Nephron progenitor cell (in vitro differentiated cells): ENCODE results near the gene GRIK4.

Source experiments
- DNase-seq: peaks from one replicate; pipeline ENCODE4 v3.0.0; 2021
- H3K27ac Mint-ChIP-seq: 2 replicates; pipeline ENCODE4 v1.8.0; 2021; ENCODE audit warnings: mild to moderate bottlenecking, moderate library complexity, mixed read lengths
- H3K27me3 Mint-ChIP-seq: 2 replicates; pipeline ENCODE4 v1.8.0; 2021; ENCODE audit warnings: mild to moderate bottlenecking, low read depth, mixed read lengths; ENCODE audit not compliant: poor library complexity
- H3K36me3 Mint-ChIP-seq: 2 replicates; pipeline ENCODE4 v1.8.0; 2021; ENCODE audit warnings: low read depth, mixed read lengths
- H3K4me1 Mint-ChIP-seq: 2 replicates; pipeline ENCODE4 v1.8.0; 2021; ENCODE audit warnings: mixed read lengths
- H3K4me3 Mint-ChIP-seq: 2 replicates; pipeline ENCODE4 v1.8.0; 2021; ENCODE audit warnings: mild to moderate bottlenecking, moderate library complexity, mixed read lengths
- H3K9me3 Mint-ChIP-seq: 2 replicates; pipeline ENCODE4 v1.8.0; 2021; ENCODE audit warnings: mild to moderate bottlenecking, moderate library complexity, mixed read lengths
- CTCF ChIP-seq: fragments of 200-600 bp; sonication (generic); IDR thresholded peaks from 2 replicates; pipeline ENCODE4 v1.5.0; 2021; ENCODE audit warnings: antibody characterized with exemption

Gene GRIK4

GRCh38 chr11:120816176-120816575, 304.6 kb downstream of the GRIK4 start:
- no peak for TF ChIP-seq CTCF
- no peak overlapping the region for H3K4me3 Mint-ChIP-seq

GRCh38 chr11:120816711-120817110, 305.2 kb downstream of the GRIK4 start:
- Mint-ChIP-seq H3K9me3 (no peaks in the 10 kb centered on the region), H3K27me3 (peaks cover 43% of the 10 kb centered on the region), H3K27ac (no peak overlapping the region), H3K4me3 (no peak overlapping the region), H3K36me3 (no peaks in the 10 kb centered on the region), H3K4me1 (peaks cover 47% of the 10 kb centered on the region)
- TF ChIP-seq CTCF, result no peak
- DNase-seq, result no peak

More at GRCh38 chr11:120816176-120816575, 304.6 kb downstream of the GRIK4 start:
- H3K9me3 Mint-ChIP-seq, result no peaks in the 10 kb centered on the region
- H3K27ac Mint-ChIP-seq, result no peak overlapping the region
- H3K27me3 Mint-ChIP-seq, result peaks cover 38% of the 10 kb centered on the region
- peaks cover 47% of the 10 kb centered on the region for H3K4me1 Mint-ChIP-seq
- no peaks in the 10 kb centered on the region for H3K36me3 Mint-ChIP-seq
- DNase-seq, result no peak

- no peaks in the 10 kb centered on the region for H3K36me3 Mint-ChIP-seq
- H3K27me3 Mint-ChIP-seq, result peaks cover 43% of the 10 kb centered on the region
- no peak overlapping the region for H3K27ac Mint-ChIP-seq
- H3K4me1 Mint-ChIP-seq, result peaks cover 47% of the 10 kb centered on the region
- no peaks in the 10 kb centered on the region for H3K9me3 Mint-ChIP-seq
- H3K4me3 Mint-ChIP-seq, result no peak overlapping the region
- DNase-seq, result no peak
- TF ChIP-seq CTCF, result no peak
Observed at GRCh38 chr11:120817158-120817557, 305.6 kb downstream of the GRIK4 start.

GRCh38 chr11:120818097-120818496, 306.5 kb downstream of the GRIK4 start:
- no peak for TF ChIP-seq CTCF
- peaks cover 43% of the 10 kb centered on the region for H3K27me3 Mint-ChIP-seq

GRCh38 chr11:120819003-120819402, 307.5 kb downstream of the GRIK4 start:
- Mint-ChIP-seq H3K27me3 (peaks cover 43% of the 10 kb centered on the region), H3K4me3 (no peak overlapping the region), H3K9me3 (no peaks in the 10 kb centered on the region), H3K27ac (no peak overlapping the region), H3K36me3 (no peaks in the 10 kb centered on the region), H3K4me1 (peaks cover 39% of the 10 kb centered on the region)
- no peak for TF ChIP-seq CTCF
- no peak for DNase-seq

More at GRCh38 chr11:120818097-120818496, 306.5 kb downstream of the GRIK4 start:
- no peak for DNase-seq
- no peaks in the 10 kb centered on the region for H3K9me3 Mint-ChIP-seq
- H3K4me1 Mint-ChIP-seq, result peaks cover 41% of the 10 kb centered on the region
- H3K36me3 Mint-ChIP-seq, result no peaks in the 10 kb centered on the region
- H3K4me3 Mint-ChIP-seq, result no peak overlapping the region
- no peak overlapping the region for H3K27ac Mint-ChIP-seq

- Mint-ChIP-seq H3K4me3 (no peak overlapping the region), H3K36me3 (no peaks in the 10 kb centered on the region), H3K27me3 (peaks cover 39% of the 10 kb centered on the region), H3K27ac (no peak overlapping the region), H3K9me3 (no peaks in the 10 kb centered on the region), H3K4me1 (peaks cover 32% of the 10 kb centered on the region)
- no peak for DNase-seq
- TF ChIP-seq CTCF, result no peak
Observed at GRCh38 chr11:120819437-120820365, 308.2 kb downstream of the GRIK4 start.
